Erythroblast (primary cell): ENCODE data around the gene CYSTM1.
"Not testable (repeated sequence)": the region's sequence is repeated elsewhere in the genome, so short reads cannot be mapped to it uniquely, and the experiment has no call there.

Experiments used
- GATA1 ChIP-seq: IDR thresholded peaks from 2 replicates; pipeline ENCODE4 v1.6.1; 2011; ENCODE audit warnings: low read depth, mild to moderate bottlenecking, control low read depth, low read length, moderate library complexity
- POLR2A ChIP-seq: IDR thresholded peaks from 2 replicates; pipeline ENCODE4 v1.6.1; 2011; ENCODE audit warnings: mild to moderate bottlenecking, low read length

DNA sequence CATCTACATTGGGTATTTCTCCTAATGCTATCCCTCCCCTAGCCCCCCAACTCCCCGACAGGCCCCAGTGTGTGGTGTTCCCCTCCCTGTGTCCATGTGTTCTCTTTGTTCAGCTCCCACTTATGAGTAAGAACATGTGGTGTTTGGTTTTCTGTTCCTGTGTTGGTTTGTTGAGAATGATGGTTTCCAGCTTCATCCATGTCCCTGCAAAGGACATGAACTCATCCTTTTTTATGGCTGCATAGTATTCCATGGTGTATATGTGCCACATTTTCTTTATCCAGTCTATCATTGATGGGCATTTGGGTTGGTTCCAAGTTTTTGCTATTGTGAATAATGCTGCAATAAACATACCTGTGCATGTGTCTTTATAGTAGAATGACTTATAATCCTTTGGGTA is 23.9 kb downstream of the CYSTM1 start:
- not testable (repeated sequence) for TF ChIP-seq POLR2A, GATA1
